ENCODE results near the gene PRPF8. TPM values are rescaled to one million over a fixed set of nuclear protein-coding genes. Genes with fewer than 3 reads are reported as not detected.

Gene PRPF8
- total and polyA plus RNA-seq, 2 of the 13 experiments (the other 11 are each of a cell fraction or from before 2014, with no cell fraction given) = 112 to 179 TPM

DNA sequence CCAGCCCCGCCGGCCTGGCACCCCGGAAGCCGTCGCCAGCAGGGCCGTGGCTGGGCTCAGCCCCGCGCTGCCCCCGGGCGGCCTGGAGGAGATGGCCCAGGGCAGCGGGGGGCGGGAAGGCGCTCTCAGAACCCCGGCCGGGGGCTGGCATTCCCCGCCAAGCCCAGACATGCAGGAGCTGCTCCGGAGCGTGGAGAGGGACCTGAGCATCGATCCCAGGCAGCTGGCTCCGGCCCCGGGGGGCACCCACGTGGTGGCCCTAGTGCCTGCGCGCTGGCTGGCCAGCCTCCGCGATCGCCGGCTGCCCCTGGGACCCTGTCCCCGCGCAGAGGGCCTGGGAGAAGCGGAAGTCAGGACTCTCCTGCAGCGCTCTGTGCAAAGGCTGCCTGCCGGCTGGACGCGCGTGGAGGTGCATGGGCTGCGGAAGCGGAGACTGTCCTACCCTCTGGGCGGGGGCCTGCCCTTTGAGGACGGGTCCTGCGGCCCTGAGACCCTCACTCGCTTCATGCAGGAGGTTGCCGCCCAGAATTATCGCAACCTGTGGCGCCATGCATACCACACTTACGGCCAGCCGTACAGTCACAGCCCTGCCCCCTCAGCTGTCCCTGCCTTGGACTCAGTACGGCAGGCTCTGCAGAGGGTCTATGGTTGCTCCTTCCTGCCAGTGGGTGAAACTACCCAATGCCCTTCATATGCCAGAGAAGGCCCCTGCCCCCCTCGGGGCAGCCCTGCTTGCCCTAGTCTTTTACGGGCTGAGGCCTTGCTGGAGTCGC lies 40.4 kb upstream of the PRPF8 start (continued):
- TF ChIP-seq, protein P1, sequence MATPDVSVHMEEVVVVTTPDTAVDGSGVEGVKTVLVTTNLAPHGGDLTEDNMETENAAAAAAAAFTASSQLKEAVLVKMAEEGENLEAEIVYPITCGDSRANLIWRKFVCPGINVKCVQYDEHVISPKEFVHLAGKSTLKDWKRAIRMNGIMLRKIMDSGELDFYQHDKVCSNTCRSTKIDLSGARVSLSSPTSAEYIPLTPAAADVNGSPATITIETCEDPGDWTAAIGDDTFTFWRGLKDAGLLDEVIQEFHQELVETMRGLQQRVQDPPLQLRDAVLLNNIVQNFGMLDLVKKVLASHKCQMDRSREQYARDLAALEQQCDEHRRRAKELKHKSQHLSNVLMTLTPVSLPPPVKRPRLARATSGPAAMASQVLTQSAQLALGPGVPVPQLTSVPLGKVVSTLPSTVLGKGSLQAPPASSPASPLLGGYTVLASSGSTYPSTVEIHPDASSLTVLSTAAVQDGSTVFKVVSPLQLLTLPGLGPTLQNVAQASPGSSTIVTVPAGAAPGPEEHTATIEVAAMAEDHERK (CRISPR knock-in tag; IDR thresholded peaks at IDR 0.05; ENCODE audit: low read depth) = no peak
- no peak for TF ChIP-seq NFRKB (IDR thresholded peaks at IDR 0.05)
- peak; percentile 78 for TF ChIP-seq RBFOX2 (IDR thresholded peaks at IDR 0.05; ENCODE audit: low read depth, low read length)
- TF ChIP-seq, protein P2, sequence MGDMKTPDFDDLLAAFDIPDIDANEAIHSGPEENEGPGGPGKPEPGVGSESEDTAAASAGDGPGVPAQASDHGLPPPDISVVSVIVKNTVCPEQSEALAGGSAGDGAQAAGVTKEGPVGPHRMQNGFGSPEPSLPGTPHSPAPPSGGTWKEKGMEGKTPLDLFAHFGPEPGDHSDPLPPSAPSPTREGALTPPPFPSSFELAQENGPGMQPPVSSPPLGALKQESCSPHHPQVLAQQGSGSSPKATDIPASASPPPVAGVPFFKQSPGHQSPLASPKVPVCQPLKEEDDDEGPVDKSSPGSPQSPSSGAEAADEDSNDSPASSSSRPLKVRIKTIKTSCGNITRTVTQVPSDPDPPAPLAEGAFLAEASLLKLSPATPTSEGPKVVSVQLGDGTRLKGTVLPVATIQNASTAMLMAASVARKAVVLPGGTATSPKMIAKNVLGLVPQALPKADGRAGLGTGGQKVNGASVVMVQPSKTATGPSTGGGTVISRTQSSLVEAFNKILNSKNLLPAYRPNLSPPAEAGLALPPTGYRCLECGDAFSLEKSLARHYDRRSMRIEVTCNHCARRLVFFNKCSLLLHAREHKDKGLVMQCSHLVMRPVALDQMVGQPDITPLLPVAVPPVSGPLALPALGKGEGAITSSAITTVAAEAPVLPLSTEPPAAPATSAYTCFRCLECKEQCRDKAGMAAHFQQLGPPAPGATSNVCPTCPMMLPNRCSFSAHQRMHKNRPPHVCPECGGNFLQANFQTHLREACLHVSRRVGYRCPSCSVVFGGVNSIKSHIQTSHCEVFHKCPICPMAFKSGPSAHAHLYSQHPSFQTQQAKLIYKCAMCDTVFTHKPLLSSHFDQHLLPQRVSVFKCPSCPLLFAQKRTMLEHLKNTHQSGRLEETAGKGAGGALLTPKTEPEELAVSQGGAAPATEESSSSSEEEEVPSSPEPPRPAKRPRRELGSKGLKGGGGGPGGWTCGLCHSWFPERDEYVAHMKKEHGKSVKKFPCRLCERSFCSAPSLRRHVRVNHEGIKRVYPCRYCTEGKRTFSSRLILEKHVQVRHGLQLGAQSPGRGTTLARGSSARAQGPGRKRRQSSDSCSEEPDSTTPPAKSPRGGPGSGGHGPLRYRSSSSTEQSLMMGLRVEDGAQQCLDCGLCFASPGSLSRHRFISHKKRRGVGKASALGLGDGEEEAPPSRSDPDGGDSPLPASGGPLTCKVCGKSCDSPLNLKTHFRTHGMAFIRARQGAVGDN (CRISPR knock-in tag; IDR thresholded peaks at IDR 0.05) = peak; percentile 90
- TF ChIP-seq ZNF256 (CRISPR knock-in tag; conservative IDR thresholded peaks at IDR 0.05) = no peak
- TF ChIP-seq GLI4 (CRISPR knock-in tag; IDR thresholded peaks at IDR 0.05; ENCODE audit: borderline replicate concordance) = peak; percentile 67; the same call in 1 of the 2 replicates
- TF ChIP-seq, protein P3, sequence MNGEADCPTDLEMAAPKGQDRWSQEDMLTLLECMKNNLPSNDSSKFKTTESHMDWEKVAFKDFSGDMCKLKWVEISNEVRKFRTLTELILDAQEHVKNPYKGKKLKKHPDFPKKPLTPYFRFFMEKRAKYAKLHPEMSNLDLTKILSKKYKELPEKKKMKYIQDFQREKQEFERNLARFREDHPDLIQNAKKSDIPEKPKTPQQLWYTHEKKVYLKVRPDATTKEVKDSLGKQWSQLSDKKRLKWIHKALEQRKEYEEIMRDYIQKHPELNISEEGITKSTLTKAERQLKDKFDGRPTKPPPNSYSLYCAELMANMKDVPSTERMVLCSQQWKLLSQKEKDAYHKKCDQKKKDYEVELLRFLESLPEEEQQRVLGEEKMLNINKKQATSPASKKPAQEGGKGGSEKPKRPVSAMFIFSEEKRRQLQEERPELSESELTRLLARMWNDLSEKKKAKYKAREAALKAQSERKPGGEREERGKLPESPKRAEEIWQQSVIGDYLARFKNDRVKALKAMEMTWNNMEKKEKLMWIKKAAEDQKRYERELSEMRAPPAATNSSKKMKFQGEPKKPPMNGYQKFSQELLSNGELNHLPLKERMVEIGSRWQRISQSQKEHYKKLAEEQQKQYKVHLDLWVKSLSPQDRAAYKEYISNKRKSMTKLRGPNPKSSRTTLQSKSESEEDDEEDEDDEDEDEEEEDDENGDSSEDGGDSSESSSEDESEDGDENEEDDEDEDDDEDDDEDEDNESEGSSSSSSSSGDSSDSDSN (CRISPR knock-in tag; IDR thresholded peaks at IDR 0.05) = peak; percentile 78
- TF ChIP-seq, protein P4, sequence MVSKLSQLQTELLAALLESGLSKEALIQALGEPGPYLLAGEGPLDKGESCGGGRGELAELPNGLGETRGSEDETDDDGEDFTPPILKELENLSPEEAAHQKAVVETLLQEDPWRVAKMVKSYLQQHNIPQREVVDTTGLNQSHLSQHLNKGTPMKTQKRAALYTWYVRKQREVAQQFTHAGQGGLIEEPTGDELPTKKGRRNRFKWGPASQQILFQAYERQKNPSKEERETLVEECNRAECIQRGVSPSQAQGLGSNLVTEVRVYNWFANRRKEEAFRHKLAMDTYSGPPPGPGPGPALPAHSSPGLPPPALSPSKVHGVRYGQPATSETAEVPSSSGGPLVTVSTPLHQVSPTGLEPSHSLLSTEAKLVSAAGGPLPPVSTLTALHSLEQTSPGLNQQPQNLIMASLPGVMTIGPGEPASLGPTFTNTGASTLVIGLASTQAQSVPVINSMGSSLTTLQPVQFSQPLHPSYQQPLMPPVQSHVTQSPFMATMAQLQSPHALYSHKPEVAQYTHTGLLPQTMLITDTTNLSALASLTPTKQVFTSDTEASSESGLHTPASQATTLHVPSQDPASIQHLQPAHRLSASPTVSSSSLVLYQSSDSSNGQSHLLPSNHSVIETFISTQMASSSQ (IDR thresholded peaks at IDR 0.05; ENCODE audit: low read depth) = no peak
- TF ChIP-seq, protein P4 (CRISPR knock-in tag; IDR thresholded peaks at IDR 0.05; ENCODE audit: borderline replicate concordance) = peak; percentile 42; the same call in 1 of the 2 replicates
- 0 out of 2 replicates have a peak, but pooled peaks have one; percentile 46 for TF ChIP-seq TBX2 (CRISPR knock-in tag; IDR thresholded peaks at IDR 0.05; ENCODE audit: borderline replicate concordance)
- TF ChIP-seq ZNF337 (CRISPR knock-in tag; IDR thresholded peaks at IDR 0.05; ENCODE audit: borderline replicate concordance, low read depth) = no peak
- TF ChIP-seq GPN1 (CRISPR knock-in tag; IDR thresholded peaks at IDR 0.05; ENCODE audit: borderline replicate concordance) = no peak
- TF ChIP-seq ZNF773 (CRISPR knock-in tag; IDR thresholded peaks at IDR 0.05; ENCODE audit: borderline replicate concordance) = no peak
- TF ChIP-seq ZNF713 (CRISPR knock-in tag; IDR thresholded peaks at IDR 0.05) = no peak
- TF ChIP-seq U2AF2 (IDR thresholded peaks at IDR 0.05; ENCODE audit: low read depth, low read length) = no peak
